Hematopoietic multipotent progenitor cell treated with erythropoietin and hydrocortisone succinate and interleukin-3 and kit ligand, for 15 days (in vitro differentiated cells): ENCODE data around the gene PPP2R1B.

Experiments used
- DNase-seq: peaks from one replicate; pipeline ENCODE4 v3.0.0-alpha.2; 2015; ENCODE audit warnings: low spot score

The PPP2R1B gene

DNA sequence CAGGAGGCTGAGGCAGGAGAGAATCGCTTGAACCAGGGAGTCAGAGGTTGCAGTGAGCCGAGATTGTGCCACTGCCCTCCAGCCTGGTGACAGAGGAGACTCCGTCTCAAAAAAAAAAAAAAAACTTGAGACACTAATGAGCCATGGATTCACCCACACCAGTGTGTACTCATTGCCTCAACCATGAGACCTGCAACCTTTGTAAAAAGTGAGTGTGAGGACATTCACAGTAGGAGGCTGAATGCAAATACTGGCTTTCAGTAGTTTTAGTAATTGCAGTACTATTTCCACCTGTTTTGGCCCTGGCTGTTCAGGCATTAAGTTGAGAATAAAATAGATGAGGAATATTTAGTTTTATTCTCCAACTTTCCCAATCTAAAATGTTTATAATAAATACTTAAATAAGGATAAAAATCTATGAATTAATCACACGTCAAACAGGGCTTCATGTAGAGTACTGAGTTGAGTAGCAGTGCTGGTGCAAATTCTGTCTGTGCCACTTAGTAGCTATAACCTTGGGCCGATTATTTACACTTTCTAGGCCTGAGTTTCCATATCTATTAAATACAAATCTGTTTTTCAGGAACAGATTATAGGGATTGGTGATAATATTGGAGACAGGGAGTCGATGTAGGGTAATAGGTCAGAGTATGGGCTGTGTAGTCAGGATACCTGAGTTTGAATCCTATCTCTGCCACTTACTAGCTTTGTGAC, 72.8 kb downstream of the PPP2R1B start:
- no peak for DNase-seq

DNA sequence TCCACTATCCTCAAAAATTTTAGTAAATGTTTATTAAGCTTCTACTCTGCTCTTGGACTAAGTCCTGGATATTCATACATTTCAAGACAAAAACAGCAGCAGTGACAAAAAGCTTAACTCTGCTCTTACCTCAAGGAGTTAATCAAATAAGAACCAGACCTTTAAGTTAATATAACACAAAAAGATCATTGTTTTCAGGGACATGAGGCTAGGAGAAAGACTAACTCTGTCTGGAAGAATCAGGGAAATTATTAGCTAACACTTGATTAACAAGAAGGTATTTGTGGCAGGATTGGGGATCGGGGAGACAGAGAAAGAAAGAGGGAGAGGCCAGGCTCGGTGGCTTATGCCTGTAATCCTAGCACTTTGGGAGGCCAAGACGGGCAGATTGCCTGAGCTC, 74.4 kb downstream of the PPP2R1B start:
- DNase-seq = no peak

DNA sequence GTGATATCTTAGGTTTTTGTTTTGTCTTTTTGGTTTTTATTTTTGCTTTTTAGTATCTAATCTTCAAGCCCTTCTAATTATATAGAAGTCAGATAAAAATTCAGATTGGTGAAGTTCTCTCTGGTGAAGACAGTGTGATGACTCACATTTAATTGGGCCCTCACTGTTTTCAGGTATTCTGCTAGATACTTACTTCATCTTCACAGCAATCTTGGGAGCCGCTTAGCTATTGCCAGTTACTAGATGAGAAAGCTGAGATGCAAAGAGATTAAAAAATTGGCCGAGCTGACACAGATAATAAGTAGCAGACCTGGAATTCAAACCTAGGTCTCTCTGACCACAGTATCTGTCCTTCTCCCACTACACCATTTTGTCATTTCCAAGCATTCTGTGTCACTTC, 75.0 kb downstream of the PPP2R1B start:
- DNase-seq = no peak

DNA sequence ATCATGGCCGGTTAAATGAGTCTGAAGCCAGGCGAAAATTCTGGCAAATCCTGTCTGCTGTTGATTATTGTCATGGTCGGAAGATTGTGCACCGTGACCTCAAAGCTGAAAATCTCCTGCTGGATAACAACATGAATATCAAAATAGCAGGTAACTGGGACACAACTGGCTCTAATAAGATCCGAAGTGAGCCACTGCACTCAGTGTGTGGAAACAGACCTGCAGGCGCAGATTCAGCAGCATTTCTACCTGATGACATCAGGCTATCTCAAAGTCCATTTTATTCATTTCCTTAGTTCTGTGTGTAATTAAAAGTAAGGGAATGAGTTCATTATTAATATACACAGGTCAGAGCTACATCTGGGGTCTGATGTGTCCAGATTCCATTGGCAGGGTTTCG, 78.2 kb downstream of the PPP2R1B start:
- DNase-seq = no peak

DNA sequence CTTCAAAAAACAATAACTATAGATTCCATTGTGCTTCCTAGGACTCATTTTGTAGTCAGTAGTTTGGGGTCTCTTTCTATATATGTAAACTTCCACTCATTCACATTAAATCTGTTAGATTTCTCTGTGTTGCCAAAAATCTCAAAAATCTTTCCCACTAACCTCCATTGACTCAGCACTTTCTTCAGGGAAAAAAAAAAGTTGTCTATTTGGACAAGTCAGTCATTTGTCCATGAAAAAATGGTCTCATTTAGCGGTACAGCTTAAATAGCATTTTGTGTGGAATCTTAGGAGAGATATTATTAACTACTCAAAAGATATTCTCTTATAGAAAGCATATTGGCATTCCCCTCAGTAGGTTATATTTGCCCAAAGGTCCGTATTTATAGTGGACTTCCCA, 81.9 kb downstream of the PPP2R1B start:
- DNase-seq = no peak

DNA sequence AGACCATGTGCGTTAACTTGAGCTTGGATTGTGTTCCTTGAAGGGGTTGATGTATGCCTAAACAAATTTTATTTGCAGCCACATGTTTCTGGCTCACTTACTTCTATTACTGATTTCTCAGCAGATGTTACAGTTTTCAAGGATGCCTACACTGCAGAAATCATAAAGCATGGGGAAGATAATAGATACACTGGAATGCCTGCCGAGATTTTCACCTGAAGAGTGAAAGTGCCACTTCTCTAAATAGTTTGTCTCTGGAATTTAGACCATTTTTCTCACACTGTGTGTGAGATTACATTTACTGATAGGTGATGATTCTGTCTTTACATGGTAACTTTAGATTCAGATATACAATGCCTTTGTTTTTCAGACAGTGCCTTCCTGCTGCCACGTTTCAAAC, 82.4 kb downstream of the PPP2R1B start:
- no peak for DNase-seq

DNA sequence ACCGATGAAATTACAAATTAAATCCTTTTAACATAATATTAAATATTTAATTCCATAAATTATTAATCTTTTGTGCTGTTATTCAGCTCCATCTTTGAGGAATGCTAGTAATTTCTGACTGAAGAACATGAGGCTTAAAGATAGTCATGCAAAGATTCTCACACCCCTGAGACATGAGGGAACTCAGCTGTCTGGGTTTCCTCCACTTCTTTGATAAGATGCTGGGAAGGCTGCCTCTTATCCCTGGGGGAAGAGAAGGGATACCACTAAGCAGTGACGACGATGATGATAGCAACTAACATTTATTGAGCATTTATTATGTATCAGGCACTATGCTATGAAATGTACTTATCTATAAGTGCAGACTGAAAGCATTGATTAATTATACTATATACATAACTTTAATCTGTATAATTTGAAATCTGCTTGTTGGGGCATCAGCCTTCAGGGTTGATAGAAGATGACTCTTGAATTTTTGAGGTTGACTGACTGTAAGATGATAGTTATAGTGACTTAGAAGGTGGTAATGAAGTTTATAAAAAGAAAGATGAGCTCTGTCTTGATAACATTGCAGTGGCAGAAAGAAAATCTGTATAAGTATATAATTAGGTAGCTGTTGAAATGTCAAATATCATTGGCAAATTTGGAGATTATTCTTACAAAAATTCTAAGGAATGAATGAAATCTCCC, 85.6 kb downstream of the PPP2R1B start:
- no peak for DNase-seq
